Measurements from ENCODE around the gene ATP6V0C.
A peak's percentile ranks its signal among the peaks of the same experiment; 100 is the strongest.

ATP6V0C gene

GRCh38 chr16:2511996-2512734 is 1.6 kb upstream of the ATP6V0C start:
- peak overlapping the region; percentile 95; the same call in 1 of the 2 replicates for H3K27ac ChIP-seq
- TF ChIP-seq CTCF (conservative IDR thresholded peaks at IDR 0.05; ENCODE audit: low read depth, low read length), result no peak
- H3K9ac ChIP-seq, result peak overlapping the region; percentile 97; the same call in 1 of the 2 replicates

GRCh38 chr16:2512735-2513404 is 882 bp upstream of the ATP6V0C start:
- Histone ChIP-seq H3K79me2 (ENCODE audit: insufficient read depth, low read depth) (peaks cover 39% of the 10 kb centered on the region), H3K9ac (peak overlapping the region; percentile 97; the same call in 1 of the 2 replicates), H3K27me3 (ENCODE audit: insufficient read depth, low read depth) (no peaks in the 10 kb centered on the region), H2AFZ (ENCODE audit: low read depth) (peak overlapping the region; percentile 88), H3K27ac (peak overlapping the region; percentile 95), H3K4me3 (IDR thresholded peaks at IDR 0.05; ENCODE audit: insufficient read depth, low read depth, low read length) (peak overlapping the region; percentile 9), H3K4me1 (ENCODE audit: low read depth, poor library complexity, severe bottlenecking) (peaks cover 55% of the 10 kb centered on the region), H4K20me1 (ENCODE audit: insufficient read depth) (peaks cover 4% of the 10 kb centered on the region; the same call in 1 of the 2 replicates), H3K4me2 (peak overlapping the region; percentile 91), H3K36me3 (ENCODE audit: insufficient read depth) (no peaks in the 10 kb centered on the region)
- TF ChIP-seq CTCF (conservative IDR thresholded peaks at IDR 0.05; ENCODE audit: low read depth, low read length), result peak; percentile 55; the same call in 1 of the 2 replicates

More at GRCh38 chr16:2511996-2512734, 1.6 kb upstream of the ATP6V0C start:
- no peaks in the 10 kb centered on the region for H3K36me3 ChIP-seq (ENCODE audit: insufficient read depth)
- H2AFZ ChIP-seq (ENCODE audit: low read depth), result peak overlapping the region; percentile 88; the same call in 1 of the 2 replicates
- H3K4me1 ChIP-seq (ENCODE audit: low read depth, poor library complexity, severe bottlenecking), result peaks cover 55% of the 10 kb centered on the region
- H3K4me3 ChIP-seq (IDR thresholded peaks at IDR 0.05; ENCODE audit: insufficient read depth, low read depth, low read length), result no peak overlapping the region
- no peaks in the 10 kb centered on the region for H3K27me3 ChIP-seq (ENCODE audit: insufficient read depth, low read depth)
- H4K20me1 ChIP-seq (ENCODE audit: insufficient read depth), result peaks cover 4% of the 10 kb centered on the region; the same call in 1 of the 2 replicates
- H3K4me2 ChIP-seq, result peak overlapping the region; percentile 91; the same call in 1 of the 2 replicates
- H3K79me2 ChIP-seq (ENCODE audit: insufficient read depth, low read depth), result peaks cover 32% of the 10 kb centered on the region

- Histone ChIP-seq H3K4me1 (ENCODE audit: low read depth, poor library complexity, severe bottlenecking) (peaks cover 47% of the 10 kb centered on the region), H3K9ac (peak overlapping the region; percentile 97), H4K20me1 (ENCODE audit: insufficient read depth) (peaks cover 4% of the 10 kb centered on the region; the same call in 1 of the 2 replicates), H3K27me3 (ENCODE audit: insufficient read depth, low read depth) (no peaks in the 10 kb centered on the region), H3K4me2 (peak overlapping the region; percentile 72), H3K4me3 (IDR thresholded peaks at IDR 0.05; ENCODE audit: insufficient read depth, low read depth, low read length) (no peak overlapping the region), H3K27ac (peak overlapping the region; percentile 95), H3K79me2 (ENCODE audit: insufficient read depth, low read depth) (peaks cover 56% of the 10 kb centered on the region), H3K36me3 (ENCODE audit: insufficient read depth) (no peaks in the 10 kb centered on the region), H2AFZ (ENCODE audit: low read depth) (no peak overlapping the region)
- no peak for TF ChIP-seq CTCF (conservative IDR thresholded peaks at IDR 0.05; ENCODE audit: low read depth, low read length)
These were observed 804 bp downstream of the ATP6V0C start for GRCh38 chr16:2514333-2515179.

Measured in KMS-11 (cell line).